Activated CD4-positive, alpha-beta T cell treated with anti-CD3 and anti-CD28 coated beads, Interleukin-2, Interleukin-6, amounts not matched to agents 100 ng/mL and 50 ng/mL, durations not matched to agents 16 hours and 8 hours (primary cell): ENCODE measurements around the gene CDCA7.
"Not testable (repeated sequence)": the region's sequence is repeated elsewhere in the genome, so short reads cannot be mapped to it uniquely, and the experiment has no call there.

Experiments
- DNase-seq: peaks from one replicate; pipeline ENCODE4 v3.0.0-alpha.2; 2020

CDCA7 gene

GRCh38 chr2:173404841-173405750 lies 50.4 kb downstream of the CDCA7 start:
- DNase-seq = no peak

GRCh38 chr2:173407176-173407575 lies 52.5 kb downstream of the CDCA7 start:
- no peak for DNase-seq

- no peak for DNase-seq
Observed at GRCh38 chr2:173407646-173408045, 53.0 kb downstream of the CDCA7 start.

- no peak for DNase-seq
Observed at GRCh38 chr2:173410579-173410978, 55.9 kb downstream of the CDCA7 start.

GRCh38 chr2:173412628-173413027 lies 58.0 kb downstream of the CDCA7 start:
- no peak for DNase-seq

- no peak for DNase-seq
Observed at GRCh38 chr2:173414823-173415322, 60.2 kb downstream of the CDCA7 start.

- no peak for DNase-seq
Observed at GRCh38 chr2:173415431-173416381, 61.0 kb downstream of the CDCA7 start.

GRCh38 chr2:173416415-173417152 lies 61.9 kb downstream of the CDCA7 start:
- DNase-seq = not testable (repeated sequence)

- DNase-seq = no peak
Observed at GRCh38 chr2:173417341-173417740, 62.7 kb downstream of the CDCA7 start.

- DNase-seq = no peak
Observed at GRCh38 chr2:173417802-173418201, 63.1 kb downstream of the CDCA7 start.
